Chondrocyte (in vitro differentiated cells): ENCODE results near the gene FAM168B. TPM values are rescaled to one million over a fixed set of nuclear protein-coding genes. Genes with fewer than 3 reads are reported as not detected.
"Not testable (repeated sequence)": the region's sequence is repeated elsewhere in the genome, so short reads cannot be mapped to it uniquely, and the experiment has no call there.

Experiments used
- DNase-seq: peaks from one replicate; pipeline ENCODE4 v3.0.0; 2021; ENCODE audit warnings: mixed read lengths, low spot score
- H3K27ac Mint-ChIP-seq: one replicate; pipeline ENCODE4 v1.8.0; 2021; ENCODE audit warnings: mild to moderate bottlenecking, moderate library complexity, mixed read lengths; ENCODE audit not compliant: unreplicated experiment
- H3K27me3 Mint-ChIP-seq: 2 replicates; pipeline ENCODE4 v1.8.0; 2021; ENCODE audit warnings: low read depth, mixed read lengths
- H3K36me3 Mint-ChIP-seq: 2 replicates; pipeline ENCODE4 v1.8.0; 2021; ENCODE audit warnings: low read depth, mixed read lengths
- H3K4me1 Mint-ChIP-seq: 2 replicates; pipeline ENCODE4 v1.8.0; 2021; ENCODE audit warnings: low read depth, mild to moderate bottlenecking, mixed read lengths
- H3K4me3 Mint-ChIP-seq: one replicate; pipeline ENCODE4 v1.8.0; 2021; ENCODE audit warnings: mild to moderate bottlenecking, moderate library complexity, mixed read lengths; ENCODE audit not compliant: unreplicated experiment
- H3K9me3 Mint-ChIP-seq: 2 replicates; pipeline ENCODE4 v1.8.0; 2021; ENCODE audit warnings: low read depth, mixed read lengths
- CTCF ChIP-seq: fragments of 200-600 bp; sonication (generic); IDR thresholded peaks from 2 replicates; pipeline ENCODE4 v1.5.0; 2021; ENCODE audit warnings: antibody characterized with exemption, mild to moderate bottlenecking, moderate library complexity
- total RNA-seq: library from RNA; stranded (reverse); gene quantifications from 3 replicates; pipeline ENCODE4 v1.2.1, GENCODE V29; 2021

Gene FAM168B
- total RNA-seq, 1 donor from 2014 or later: 111 TPM

- TF ChIP-seq CTCF: no peak
- Mint-ChIP-seq H3K4me3 (no peak overlapping the region), H3K36me3 (peaks cover 40% of the 10 kb centered on the region), H3K4me1 (peaks cover 4% of the 10 kb centered on the region), H3K9me3 (no peaks in the 10 kb centered on the region), H3K27ac (no peak overlapping the region), H3K27me3 (no peaks in the 10 kb centered on the region)
- no peak for DNase-seq
These were observed 15.3 kb downstream of the FAM168B start for GRCh38 chr2:131077966-131078365.

GRCh38 chr2:131077182-131077846 lies 15.9 kb downstream of the FAM168B start:
- H3K4me3 Mint-ChIP-seq: no peak overlapping the region
- H3K36me3 Mint-ChIP-seq: peaks cover 40% of the 10 kb centered on the region
- DNase-seq: no peak
- H3K27me3 Mint-ChIP-seq: no peaks in the 10 kb centered on the region
- TF ChIP-seq CTCF: no peak
- no peaks in the 10 kb centered on the region for H3K9me3 Mint-ChIP-seq
- H3K4me1 Mint-ChIP-seq: peaks cover 4% of the 10 kb centered on the region
- no peak overlapping the region for H3K27ac Mint-ChIP-seq

- Mint-ChIP-seq H3K9me3 (no peaks in the 10 kb centered on the region), H3K27ac (no peak overlapping the region), H3K4me3 (no peak overlapping the region), H3K36me3 (peaks cover 37% of the 10 kb centered on the region), H3K4me1 (peaks cover 4% of the 10 kb centered on the region), H3K27me3 (no peaks in the 10 kb centered on the region)
- no peak for DNase-seq
- no peak for TF ChIP-seq CTCF
These were observed 16.6 kb downstream of the FAM168B start for GRCh38 chr2:131076707-131077106.

- not testable (repeated sequence) for H3K27ac Mint-ChIP-seq, DNase-seq, H3K4me3 Mint-ChIP-seq, H3K4me1 Mint-ChIP-seq, H3K9me3 Mint-ChIP-seq, H3K27me3 Mint-ChIP-seq
- H3K36me3 Mint-ChIP-seq: peaks cover 37% of the 10 kb centered on the region
These were observed 17.7 kb downstream of the FAM168B start for GRCh38 chr2:131075578-131075977.

- H3K9me3 Mint-ChIP-seq, DNase-seq: not testable (repeated sequence)
These were observed 25.1 kb downstream of the FAM168B start for GRCh38 chr2:131068172-131068571.

GRCh38 chr2:131067465-131068125 lies 25.7 kb downstream of the FAM168B start:
- H3K27ac Mint-ChIP-seq: no peak overlapping the region
- no peak for TF ChIP-seq CTCF
- peaks cover 17% of the 10 kb centered on the region for H3K4me1 Mint-ChIP-seq
- no peaks in the 10 kb centered on the region for H3K9me3 Mint-ChIP-seq
- H3K4me3 Mint-ChIP-seq: no peak overlapping the region
- no peak for DNase-seq
- peaks cover 21% of the 10 kb centered on the region for H3K36me3 Mint-ChIP-seq
- no peaks in the 10 kb centered on the region for H3K27me3 Mint-ChIP-seq

More at GRCh38 chr2:131068172-131068571, 25.1 kb downstream of the FAM168B start:
- H3K27ac Mint-ChIP-seq, H3K4me3 Mint-ChIP-seq, H3K27me3 Mint-ChIP-seq: not testable (repeated sequence)
- peaks cover 17% of the 10 kb centered on the region for H3K4me1 Mint-ChIP-seq
- H3K36me3 Mint-ChIP-seq: peaks cover 21% of the 10 kb centered on the region
